Stomach (tissue), 4 donors: ENCODE data around the gene TMCO1.

Experiments
- EP300 ChIP-seq: sonication (generic); formaldehyde crosslinking; IDR thresholded peaks from one replicate; pipeline ENCODE4 v1.6.1; 2017; ENCODE audit warnings: antibody characterized with exemption
- POLR2A ChIP-seq, 4 donors: fragments of 450-650 bp; IDR thresholded peaks; one replicate each; pipeline ENCODE4 v1.6.1; 2016; ENCODE audit warnings: antibody characterized with exemption in 4 of 4, control low read depth in 2 of 4, mild to moderate bottlenecking in 1 of 4, moderate library complexity in 1 of 4
- POLR2AphosphoS5 ChIP-seq, 3 donors: sonication (generic); formaldehyde crosslinking; IDR thresholded peaks; one replicate each; pipeline ENCODE4 v1.6.1; 2016; ENCODE audit warnings: antibody characterized with exemption in 3 of 3
- TF ChIP-seq, protein P1 (sequence below), 7 experiments: fragments of 450-650 bp in 4 of 7; fragments of 200-600 bp in 3 of 7; sonication (generic) in 3 of 7; IDR thresholded peaks; one replicate each; pipeline ENCODE4 v1.5.1; 2016 to 2019; ENCODE audit warnings: antibody characterized with exemption in 7 of 7, control low read depth in 2 of 7, mild to moderate bottlenecking in 1 of 7

DNA sequence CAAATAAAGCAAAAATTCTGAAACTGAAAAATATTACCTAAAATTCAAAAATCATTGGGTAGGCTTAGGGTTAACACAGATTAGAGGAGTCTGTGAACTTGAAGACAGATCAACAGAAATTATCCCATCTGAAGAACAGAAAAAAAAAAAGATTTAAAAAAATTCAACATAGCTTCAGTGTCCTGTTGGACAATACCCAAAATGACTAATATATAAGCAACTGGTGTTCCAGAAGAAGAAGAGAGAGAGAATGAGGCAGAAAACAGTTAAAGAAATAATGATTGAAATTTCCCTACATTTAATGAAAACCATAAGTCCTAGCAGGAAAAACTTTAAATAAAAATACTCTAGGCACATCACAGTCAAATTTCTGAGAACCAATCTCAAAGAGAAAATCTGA is 31.5 kb downstream of the TMCO1 start:
- TF ChIP-seq, protein P1, sequence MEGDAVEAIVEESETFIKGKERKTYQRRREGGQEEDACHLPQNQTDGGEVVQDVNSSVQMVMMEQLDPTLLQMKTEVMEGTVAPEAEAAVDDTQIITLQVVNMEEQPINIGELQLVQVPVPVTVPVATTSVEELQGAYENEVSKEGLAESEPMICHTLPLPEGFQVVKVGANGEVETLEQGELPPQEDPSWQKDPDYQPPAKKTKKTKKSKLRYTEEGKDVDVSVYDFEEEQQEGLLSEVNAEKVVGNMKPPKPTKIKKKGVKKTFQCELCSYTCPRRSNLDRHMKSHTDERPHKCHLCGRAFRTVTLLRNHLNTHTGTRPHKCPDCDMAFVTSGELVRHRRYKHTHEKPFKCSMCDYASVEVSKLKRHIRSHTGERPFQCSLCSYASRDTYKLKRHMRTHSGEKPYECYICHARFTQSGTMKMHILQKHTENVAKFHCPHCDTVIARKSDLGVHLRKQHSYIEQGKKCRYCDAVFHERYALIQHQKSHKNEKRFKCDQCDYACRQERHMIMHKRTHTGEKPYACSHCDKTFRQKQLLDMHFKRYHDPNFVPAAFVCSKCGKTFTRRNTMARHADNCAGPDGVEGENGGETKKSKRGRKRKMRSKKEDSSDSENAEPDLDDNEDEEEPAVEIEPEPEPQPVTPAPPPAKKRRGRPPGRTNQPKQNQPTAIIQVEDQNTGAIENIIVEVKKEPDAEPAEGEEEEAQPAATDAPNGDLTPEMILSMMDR (IDR thresholded peaks at IDR 0.05): no peak
- no peak for TF ChIP-seq POLR2AphosphoS5 (IDR thresholded peaks at IDR 0.05)
- no peak for TF ChIP-seq EP300
- no peak for TF ChIP-seq POLR2A (IDR thresholded peaks at IDR 0.05)
